ENCODE results near the gene NSUN2.

Gene NSUN2

DNA sequence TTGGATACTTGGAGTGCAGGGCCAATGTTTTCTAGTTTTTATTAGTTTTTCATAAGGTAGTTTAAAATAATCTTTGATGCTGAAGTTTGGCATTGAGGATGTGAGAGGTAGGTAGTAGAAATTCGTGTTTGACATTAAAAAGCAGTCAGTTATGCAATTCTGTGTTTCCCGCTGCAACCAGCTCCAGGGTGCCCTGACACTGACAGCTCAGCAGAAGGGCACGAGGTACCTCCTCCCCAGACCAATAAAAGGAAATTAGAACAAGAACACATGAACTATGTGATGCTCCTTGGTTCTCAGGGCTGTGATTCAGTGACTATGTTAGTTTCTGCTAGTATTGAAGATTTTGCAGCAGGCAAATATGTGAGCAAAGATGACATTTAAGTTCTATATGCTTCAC, 40.2 kb downstream of the NSUN2 start:
- DNase-seq (no peak), ATAC-seq (replicated peaks) (no peak)
- H3K27ac Mint-ChIP-seq, result no peak overlapping the region
- peaks cover 7 to 9% of the 10 kb centered on the region in 2 donors for H3K27me3 Mint-ChIP-seq
- H3K4me1 Mint-ChIP-seq, result peaks cover 0 to 2% of the 10 kb centered on the region in 2 donors
- no peak overlapping the region for H3K4me3 Mint-ChIP-seq
- peaks cover 32 to 46% of the 10 kb centered on the region in 2 donors for H3K36me3 Mint-ChIP-seq
- no peaks in the 10 kb centered on the region for H3K9me3 Mint-ChIP-seq

DNA sequence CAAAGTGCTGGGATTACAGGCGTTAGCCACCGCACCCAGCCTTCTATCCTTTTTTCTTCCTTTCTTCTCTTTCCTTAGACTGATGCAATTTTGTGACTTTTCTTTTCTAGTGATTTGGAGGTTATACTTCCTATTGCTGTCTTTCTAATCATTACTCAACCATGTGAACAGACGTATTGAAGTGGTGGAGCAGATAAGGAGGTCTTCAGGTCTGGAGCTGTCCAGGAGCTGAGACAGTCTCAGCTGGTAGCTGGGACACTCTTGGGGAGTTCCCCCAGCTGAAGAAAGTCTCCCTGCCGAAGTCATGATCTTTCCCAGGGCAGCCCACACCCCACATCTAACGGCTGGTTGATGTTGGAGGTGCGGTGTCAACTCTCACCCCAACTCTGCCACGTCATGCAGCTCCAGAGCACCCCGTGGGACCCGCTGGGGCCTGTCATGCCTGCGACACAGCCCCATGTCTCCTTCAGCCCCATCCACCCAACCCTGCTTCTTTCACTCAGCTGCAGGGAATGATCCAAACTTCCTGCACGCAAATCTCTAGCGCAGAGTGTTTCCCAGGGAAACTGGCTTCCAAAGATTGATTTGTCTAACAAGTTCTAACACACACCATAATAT, 41.1 kb downstream of the NSUN2 start:
- DNase-seq (no peak), ATAC-seq (replicated peaks) (no peak)
- Mint-ChIP-seq H3K27ac (no peak overlapping the region), H3K4me3 (no peak overlapping the region), H3K27me3 (peaks cover 7 to 16% of the 10 kb centered on the region in 2 donors), H3K9me3 (no peaks in the 10 kb centered on the region), H3K4me1 (peaks cover 0 to 2% of the 10 kb centered on the region in 2 donors), H3K36me3 (peaks cover 24 to 37% of the 10 kb centered on the region in 2 donors)

DNA sequence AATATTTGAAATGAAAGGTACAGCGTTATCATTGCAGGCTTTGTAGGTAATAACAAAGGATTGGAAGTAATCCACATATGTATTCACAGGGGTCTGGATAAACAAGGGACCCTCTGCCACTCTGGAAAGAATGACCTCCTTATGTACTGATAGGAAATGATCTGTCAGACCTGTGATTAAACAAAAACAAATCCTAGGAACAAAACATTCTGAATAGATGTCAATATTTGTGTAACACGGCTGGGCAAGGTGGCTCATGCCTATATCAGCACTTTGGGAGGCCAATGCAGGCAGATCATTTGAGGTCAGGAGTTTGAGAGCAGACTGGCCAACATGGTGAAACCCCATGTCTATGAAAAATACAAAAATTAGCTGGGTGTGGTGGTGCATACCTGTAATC, 42.3 kb downstream of the NSUN2 start:
- Mint-ChIP-seq H3K4me3 (no peak overlapping the region), H3K9me3 (no peaks in the 10 kb centered on the region), H3K4me1 (peaks cover 0 to 2% of the 10 kb centered on the region in 2 donors), H3K27ac (no peak overlapping the region), H3K27me3 (peaks cover 18 to 28% of the 10 kb centered on the region in 2 donors), H3K36me3 (peaks cover 14 to 25% of the 10 kb centered on the region in 2 donors)
- ATAC-seq (replicated peaks), result no peak
- DNase-seq, result no peak

DNA sequence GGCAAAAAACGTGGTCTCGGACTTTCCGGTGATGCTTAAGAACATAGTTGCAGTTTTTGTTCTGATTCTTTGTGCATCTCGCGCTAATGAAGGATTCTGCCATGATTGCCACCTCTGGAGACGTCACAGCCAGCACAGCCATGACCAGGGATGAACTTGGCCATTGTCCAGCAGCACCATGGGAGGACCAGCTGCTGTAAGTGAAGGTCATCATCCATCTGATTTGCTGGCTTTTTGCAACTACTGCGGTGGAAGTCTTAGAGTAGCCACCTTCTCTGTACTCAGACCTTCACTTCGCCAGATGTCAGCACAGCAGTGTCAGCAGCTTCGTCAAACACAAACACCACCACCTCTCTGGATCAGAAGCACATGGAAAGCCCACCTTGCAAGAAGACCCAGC, 45.7 kb downstream of the NSUN2 start:
- H3K27ac Mint-ChIP-seq, result no peak overlapping the region
- DNase-seq (no peak), ATAC-seq (replicated peaks) (no peak)
- peaks cover 6 to 7% of the 10 kb centered on the region in 2 donors for H3K4me1 Mint-ChIP-seq
- H3K27me3 Mint-ChIP-seq, result peaks cover 40 to 59% of the 10 kb centered on the region in 2 donors
- peaks cover 5 to 14% of the 10 kb centered on the region in 2 donors for H3K36me3 Mint-ChIP-seq
- no peak overlapping the region for H3K4me3 Mint-ChIP-seq
- no peaks in the 10 kb centered on the region for H3K9me3 Mint-ChIP-seq

DNA sequence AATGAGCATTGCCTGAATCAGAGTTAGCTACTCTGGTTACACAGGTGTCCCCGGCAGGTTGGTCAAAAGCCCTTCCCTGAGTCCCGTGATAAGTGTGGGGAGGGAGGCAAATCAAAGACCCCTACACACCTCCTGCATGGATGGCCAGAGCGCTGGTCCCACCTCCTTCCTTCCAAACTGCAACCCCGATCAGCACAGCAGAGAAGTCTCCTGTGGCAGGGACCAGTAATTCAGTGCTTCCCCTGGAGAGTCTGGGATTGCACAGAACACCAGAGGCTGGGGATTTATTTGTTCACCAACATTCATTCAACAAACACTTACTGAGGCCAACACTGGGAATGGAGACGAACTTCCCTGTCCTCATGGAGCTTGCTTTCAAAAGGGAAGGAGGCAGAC, 46.2 kb downstream of the NSUN2 start:
- Mint-ChIP-seq H3K4me3 (no peak overlapping the region), H3K27me3 (peaks cover 45 to 64% of the 10 kb centered on the region in 2 donors), H3K9me3 (no peaks in the 10 kb centered on the region), H3K4me1 (peaks cover 6 to 7% of the 10 kb centered on the region in 2 donors), H3K36me3 (peaks cover 5 to 9% of the 10 kb centered on the region in 2 donors), H3K27ac (no peak overlapping the region)
- no peak for DNase-seq
- no peak for ATAC-seq (replicated peaks)

DNA sequence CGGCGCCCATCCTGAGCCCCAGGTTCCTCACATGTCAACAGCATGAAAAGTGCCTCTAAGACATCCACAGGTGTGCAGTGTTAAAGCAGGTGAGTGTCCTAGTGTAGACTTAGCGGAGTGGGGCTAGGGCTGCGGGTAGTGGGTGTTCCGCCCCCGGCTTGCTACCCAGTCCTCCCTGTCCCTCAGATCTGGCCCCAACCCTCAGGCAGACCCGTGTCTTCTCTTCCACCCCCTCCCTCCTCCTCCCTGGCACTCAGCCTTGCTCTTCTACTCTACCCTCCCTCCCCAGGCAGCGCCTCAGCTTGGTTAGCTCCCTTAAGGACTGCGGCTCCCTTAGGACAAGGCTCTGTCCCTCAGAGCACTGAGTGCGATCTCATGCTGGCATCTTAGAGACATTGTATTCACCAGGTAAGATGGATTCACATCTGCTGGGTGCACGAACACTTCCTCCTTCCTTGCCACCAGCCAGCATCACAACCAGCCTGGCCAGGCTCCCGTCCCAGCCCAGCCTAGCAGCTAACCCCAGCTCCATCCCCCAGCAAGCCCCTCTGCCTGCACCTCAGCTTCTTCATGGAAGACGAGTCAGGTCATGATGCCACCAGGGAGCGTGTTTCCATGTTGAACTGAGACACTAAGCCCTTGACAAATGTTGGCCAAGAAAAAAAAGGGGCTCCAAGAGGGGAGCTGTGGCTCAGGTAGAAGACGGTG, 46.8 kb downstream of the NSUN2 start:
- Mint-ChIP-seq H3K4me1 (peaks cover 6 to 7% of the 10 kb centered on the region in 2 donors), H3K27me3 (peaks cover 47 to 70% of the 10 kb centered on the region in 2 donors), H3K36me3 (peaks cover 5 to 7% of the 10 kb centered on the region in 2 donors), H3K27ac (no peak overlapping the region), H3K4me3 (no peak overlapping the region), H3K9me3 (no peaks in the 10 kb centered on the region)
- DNase-seq, result no peak
- no peak for ATAC-seq (replicated peaks)

DNA sequence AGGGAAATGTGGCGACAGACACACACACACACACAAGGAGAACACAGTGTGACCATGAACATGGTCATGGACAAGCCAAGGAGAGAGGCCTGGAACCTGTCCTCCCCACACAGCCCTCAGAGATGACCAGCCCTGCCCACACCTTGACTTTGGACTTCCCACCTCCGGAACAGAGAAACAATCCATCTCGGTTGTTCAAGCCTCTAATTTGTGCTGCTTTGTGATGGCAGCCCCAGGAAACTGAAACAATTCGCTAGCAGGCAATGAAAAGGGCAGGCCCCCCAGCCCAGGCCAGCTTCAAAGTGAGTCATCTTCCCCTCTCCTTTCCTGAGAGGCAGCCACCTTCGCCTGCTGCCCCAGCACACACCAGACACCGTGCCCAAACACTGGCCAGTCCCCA, 47.7 kb downstream of the NSUN2 start:
- no peak overlapping the region for H3K27ac Mint-ChIP-seq
- peaks cover 5 to 6% of the 10 kb centered on the region in 2 donors for H3K36me3 Mint-ChIP-seq
- DNase-seq (no peak), ATAC-seq (replicated peaks) (no peak)
- H3K9me3 Mint-ChIP-seq, result no peaks in the 10 kb centered on the region
- H3K4me1 Mint-ChIP-seq, result peaks cover 5 to 6% of the 10 kb centered on the region in 2 donors
- H3K27me3 Mint-ChIP-seq, result peaks cover 50 to 77% of the 10 kb centered on the region in 2 donors
- no peak overlapping the region for H3K4me3 Mint-ChIP-seq

DNA sequence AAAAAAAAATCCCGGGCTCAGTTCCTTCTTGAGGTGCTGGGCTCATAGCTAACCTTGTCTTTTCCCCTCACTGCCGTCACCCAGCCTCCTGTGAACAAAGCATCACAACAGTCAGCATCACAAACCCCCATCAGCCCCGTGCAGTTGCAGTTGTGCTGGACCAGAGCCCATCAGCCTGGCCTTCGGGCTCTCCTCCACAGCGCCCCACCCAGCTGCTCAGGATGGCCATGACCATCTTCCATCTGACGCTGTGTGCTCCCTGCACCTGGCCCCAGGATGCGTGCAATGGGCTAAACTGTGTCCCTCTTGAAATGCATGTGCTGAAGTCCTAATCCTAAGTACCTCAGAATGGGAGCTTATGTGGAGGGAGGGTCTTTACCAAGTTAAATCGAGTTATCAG, 48.1 kb downstream of the NSUN2 start:
- H3K27me3 Mint-ChIP-seq, result peaks cover 46 to 77% of the 10 kb centered on the region in 2 donors
- DNase-seq, result no peak
- H3K4me1 Mint-ChIP-seq, result peaks cover 5 to 6% of the 10 kb centered on the region in 2 donors

DNA sequence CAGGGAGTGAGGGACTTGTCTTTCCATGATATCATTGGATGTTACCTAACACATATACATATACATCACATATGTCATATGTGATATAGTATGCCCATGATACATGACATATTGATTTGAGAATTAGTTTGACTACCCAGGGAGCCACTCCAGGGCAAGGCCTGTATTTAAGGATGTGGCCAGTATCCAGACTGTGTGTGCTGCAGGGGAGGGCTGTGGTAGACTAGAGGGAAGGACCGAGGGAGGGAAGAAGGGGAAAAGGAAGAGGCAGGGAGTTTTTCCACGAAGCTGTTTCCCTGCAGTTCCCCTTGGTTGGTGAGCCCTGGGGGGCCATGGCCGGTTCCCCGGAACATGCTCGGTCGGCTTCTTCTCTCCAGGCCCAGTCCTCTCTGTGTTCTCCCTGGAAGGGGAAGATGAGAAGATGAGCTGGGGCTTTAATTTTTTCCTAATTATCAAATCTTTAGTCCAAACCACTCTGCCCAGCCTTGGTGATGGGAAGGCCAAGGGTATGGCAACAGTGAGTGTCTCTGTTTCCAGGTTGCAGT, 48.7 kb downstream of the NSUN2 start:
- Mint-ChIP-seq H3K4me3 (peak overlapping the region; percentile 27 to 66), H3K36me3 (peaks cover 0 to 3% of the 10 kb centered on the region in 2 donors), H3K9me3 (peaks cover 0 to under 1% of the 10 kb centered on the region in 2 donors), H3K4me1 (peaks cover 5 to 6% of the 10 kb centered on the region in 2 donors), H3K27ac (no peak overlapping the region), H3K27me3 (peaks cover 45 to 75% of the 10 kb centered on the region in 2 donors)
- DNase-seq, result no peak
- ATAC-seq (replicated peaks), result no peak

More for the DNA sequence above, 48.1 kb downstream of the NSUN2 start:
- peaks cover 1 to 4% of the 10 kb centered on the region in 2 donors for H3K36me3 Mint-ChIP-seq
- H3K4me3 Mint-ChIP-seq, result no peak overlapping the region
- H3K9me3 Mint-ChIP-seq, result no peaks in the 10 kb centered on the region
- no peak for ATAC-seq (replicated peaks)
- H3K27ac Mint-ChIP-seq, result no peak overlapping the region

DNA sequence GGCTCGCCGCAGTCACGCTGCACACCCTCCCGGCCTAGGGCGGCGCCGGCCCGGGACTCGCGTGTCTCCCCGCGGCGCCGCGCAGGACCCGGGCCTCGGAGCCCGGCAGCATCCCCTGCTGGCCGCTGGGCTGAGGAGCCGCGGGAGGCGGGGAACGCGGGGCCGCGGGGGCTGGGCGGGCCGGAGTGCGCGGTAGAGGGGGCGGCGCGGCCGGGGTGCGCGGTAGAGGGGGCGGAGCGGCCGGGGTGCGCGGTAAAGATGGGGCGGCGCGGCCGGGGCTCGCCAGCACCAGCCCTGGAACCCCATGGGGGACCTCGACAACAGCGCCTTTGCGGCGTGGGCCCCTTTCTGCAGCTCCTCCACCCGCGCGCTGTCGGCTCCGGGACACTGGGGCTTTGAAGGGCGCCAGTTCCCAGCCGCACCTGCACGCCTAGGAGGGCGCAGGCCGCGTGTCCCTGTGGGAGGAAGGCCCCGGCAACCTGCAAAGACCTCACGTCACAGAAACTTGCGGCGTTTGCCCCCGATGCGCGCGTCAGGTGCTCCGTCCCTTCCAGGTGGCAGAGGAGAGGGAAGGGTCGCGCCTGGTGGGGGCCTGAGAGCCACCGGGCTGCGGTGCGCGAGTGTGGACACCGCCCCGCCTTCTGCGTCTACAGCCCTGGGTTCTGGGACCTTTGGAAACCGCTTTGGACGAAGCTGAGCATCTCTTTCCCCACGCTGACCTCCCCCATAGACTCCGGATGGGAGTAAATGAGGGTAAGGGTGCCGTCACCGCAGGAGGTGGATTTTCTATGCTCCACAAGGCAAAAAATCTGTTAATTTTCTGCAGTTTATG, 49.6 kb downstream of the NSUN2 start:
- Mint-ChIP-seq H3K36me3 (peaks cover 0 to 3% of the 10 kb centered on the region in 2 donors), H3K9me3 (peaks cover 0 to 3% of the 10 kb centered on the region in 2 donors), H3K4me1 (peaks cover 5 to 6% of the 10 kb centered on the region in 2 donors), H3K27ac (no peak overlapping the region), H3K4me3 (peak overlapping the region; percentile 55 to 60), H3K27me3 (peaks cover 45 to 79% of the 10 kb centered on the region in 2 donors)
- no peak for DNase-seq
- peak; percentile 73 to 75 for ATAC-seq (replicated peaks)

DNA sequence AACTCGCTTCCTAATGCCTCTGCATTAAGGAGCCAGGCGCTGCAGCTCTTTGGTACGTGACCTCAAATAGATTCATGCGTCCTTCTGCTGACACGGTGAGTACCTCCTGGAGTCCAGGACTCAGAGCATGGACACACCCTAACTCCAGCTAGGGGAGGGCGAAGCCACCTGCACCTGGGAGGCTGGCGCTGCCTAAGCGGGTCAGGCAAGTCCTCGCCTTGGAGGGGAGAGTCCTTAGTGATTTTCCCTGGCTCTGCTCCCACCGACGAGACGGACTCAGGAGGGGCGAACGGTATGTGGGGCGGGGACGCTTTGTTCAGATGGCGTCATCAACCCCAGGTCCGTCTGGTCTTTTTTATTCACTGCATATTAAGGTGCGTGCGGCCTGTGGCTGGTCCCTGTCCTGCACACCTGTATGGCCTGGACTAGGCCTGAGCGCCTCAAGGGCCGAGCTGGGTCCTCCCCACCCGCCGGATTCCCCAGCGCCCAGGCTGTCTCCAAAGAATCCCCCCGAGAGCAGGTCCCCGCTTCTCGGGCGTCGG, 50.3 kb downstream of the NSUN2 start:
- ATAC-seq (replicated peaks) (no peak), DNase-seq (no peak)
- no peak overlapping the region for H3K4me3 Mint-ChIP-seq
- peaks cover 0 to 3% of the 10 kb centered on the region in 2 donors for H3K9me3 Mint-ChIP-seq
- no peak overlapping the region for H3K27ac Mint-ChIP-seq
- H3K4me1 Mint-ChIP-seq, result peaks cover 5 to 6% of the 10 kb centered on the region in 2 donors
- peaks cover 50 to 86% of the 10 kb centered on the region in 2 donors for H3K27me3 Mint-ChIP-seq
- peaks cover 0 to 3% of the 10 kb centered on the region in 2 donors for H3K36me3 Mint-ChIP-seq

DNA sequence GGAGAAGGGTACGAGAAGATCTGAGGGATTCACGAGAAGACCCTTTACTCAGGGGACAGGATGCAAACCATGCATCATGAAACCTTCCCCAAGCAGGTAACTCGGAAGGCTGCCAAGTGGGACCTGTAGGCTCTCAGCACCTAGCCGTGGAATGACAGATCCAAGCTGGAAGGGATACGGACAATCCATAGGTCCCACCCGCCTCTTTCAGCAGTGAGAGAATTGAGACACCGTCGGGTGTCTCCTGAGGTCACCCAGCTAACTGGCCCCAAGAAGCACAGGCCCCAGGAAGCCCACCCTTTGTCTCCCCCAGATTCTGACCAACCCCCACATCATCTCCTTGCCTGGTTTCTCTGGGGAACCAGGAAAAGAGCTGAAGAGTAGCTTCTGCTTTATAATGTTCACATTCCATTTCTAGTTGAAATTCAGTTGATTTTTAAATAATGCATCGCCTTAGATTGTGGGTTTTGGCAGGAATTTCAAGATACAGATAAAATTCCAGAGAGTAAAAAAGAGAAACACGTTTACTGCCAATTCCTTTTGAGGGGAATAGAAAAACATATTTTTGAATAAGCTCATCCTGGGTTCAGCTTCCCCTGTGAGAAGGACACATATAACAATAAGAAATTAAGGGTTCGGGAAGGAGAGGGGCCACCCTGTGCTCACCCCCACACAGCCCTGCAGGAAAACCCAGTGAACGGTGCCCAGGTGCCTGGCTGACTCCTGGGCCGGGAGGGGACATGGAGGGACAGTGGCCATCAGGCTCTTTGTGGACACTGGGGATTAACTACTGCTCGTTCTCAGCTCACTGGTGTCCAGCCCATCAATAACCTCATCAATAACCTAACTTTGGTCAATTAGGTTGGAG, 51.1 kb downstream of the NSUN2 start:
- DNase-seq, result no peak
- Mint-ChIP-seq H3K27me3 (peaks cover 52 to 83% of the 10 kb centered on the region in 2 donors), H3K9me3 (peaks cover 0 to 3% of the 10 kb centered on the region in 2 donors), H3K4me3 (no peak overlapping the region), H3K27ac (no peak overlapping the region), H3K4me1 (peaks cover 5 to 6% of the 10 kb centered on the region in 2 donors), H3K36me3 (peaks cover 0 to 3% of the 10 kb centered on the region in 2 donors)
- ATAC-seq (replicated peaks), result no peak

DNA sequence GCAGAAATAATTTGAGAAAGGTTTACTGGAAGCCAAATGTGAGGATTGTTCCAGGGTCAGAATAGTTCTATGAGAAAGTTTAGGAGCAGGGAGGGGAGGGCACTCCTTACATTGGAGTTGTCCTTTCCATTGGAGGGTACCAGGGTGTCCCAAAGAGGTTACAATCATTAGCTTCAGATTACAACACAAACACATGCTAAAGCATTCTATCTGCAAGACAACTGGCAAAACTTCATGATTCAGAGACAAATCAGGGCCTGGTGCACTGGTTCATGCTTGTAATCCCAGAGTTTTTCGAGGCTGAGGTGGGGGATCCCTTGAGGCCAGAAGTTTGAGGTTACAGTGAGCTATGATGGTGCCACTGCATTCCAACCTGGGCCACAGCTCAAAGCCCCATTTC, 51.8 kb downstream of the NSUN2 start:
- Mint-ChIP-seq H3K27me3 (peaks cover 46 to 82% of the 10 kb centered on the region in 2 donors), H3K4me3 (no peak overlapping the region), H3K27ac (no peak overlapping the region), H3K9me3 (peaks cover 0 to 3% of the 10 kb centered on the region in 2 donors), H3K4me1 (peaks cover 5 to 6% of the 10 kb centered on the region in 2 donors), H3K36me3 (peaks cover 0 to 3% of the 10 kb centered on the region in 2 donors)
- DNase-seq (no peak), ATAC-seq (replicated peaks) (no peak)

Data from stimulated activated naive B cell treated with anti-CD40 and anti-IgM and Interleukin-4, amounts not matched to agents 10 μg/mL and 1 μg/mL and 100 μg/mL, for 72 hours (primary cell).